MCF 10A (cell line): ENCODE results near the gene MSL3B.
A peak's percentile ranks its signal among the peaks of the same experiment; 100 is the strongest.

Experiments used
- BruUV-seq: library from RNA; stranded (reverse); fragments of 400-500 nt; replicated peaks from 2 replicates; lab custom pipeline; 2021; lab: Mats Ljungman, UMichigan
- CTCF ChIA-PET: fragments of 300-600 bp; sonication (Branson Sonifier 250); formaldehyde crosslinking; extraction: SDS; loops from one replicate; lab custom pipeline; 2021; ENCODE audit warnings: antibody characterized with exemption, inconsistent platforms; lab: Yijun Ruan, JAX
- POLR2A ChIA-PET: fragments of 300-600, 350-650 bp; sonication (Branson Sonifier 250); formaldehyde crosslinking; extraction: SDS; loops from one replicate; lab custom pipeline; 2020; ENCODE audit warnings: antibody characterized with exemption, inconsistent platforms; lab: Yijun Ruan, JAX
- DNase-seq: peaks from one replicate; pipeline ENCODE4 v3.0.0-alpha.2; 2018; ENCODE audit not compliant: unreplicated experiment
- H3K27ac Mint-ChIP-seq: one replicate; pipeline ENCODE4 v1.8.0; 2022; ENCODE audit warnings: mild to moderate bottlenecking, low read depth, mixed read lengths; ENCODE audit not compliant: unreplicated experiment
- H3K27me3 Mint-ChIP-seq: one replicate; pipeline ENCODE4 v1.8.0; 2022; ENCODE audit warnings: mixed read lengths; ENCODE audit not compliant: insufficient read depth, unreplicated experiment
- H3K36me3 Mint-ChIP-seq: one replicate; pipeline ENCODE4 v1.8.0; 2022; ENCODE audit warnings: mild to moderate bottlenecking, moderate library complexity, mixed read lengths; ENCODE audit not compliant: insufficient read depth, unreplicated experiment
- H3K4me1 Mint-ChIP-seq: one replicate; pipeline ENCODE4 v1.8.0; 2022; ENCODE audit warnings: mixed read lengths; ENCODE audit not compliant: insufficient read depth, unreplicated experiment
- H3K4me3 Mint-ChIP-seq: one replicate; pipeline ENCODE4 v1.8.0; 2022; ENCODE audit warnings: mild to moderate bottlenecking, moderate library complexity, mixed read lengths; ENCODE audit not compliant: unreplicated experiment
- H3K9me3 Mint-ChIP-seq: one replicate; pipeline ENCODE4 v1.8.0; 2022; ENCODE audit warnings: mixed read lengths; ENCODE audit not compliant: unreplicated experiment
- CTCF ChIP-seq: fragments of 200-600 bp; IDR thresholded peaks from one replicate; pipeline ENCODE4 v1.8.0; 2022; ENCODE audit warnings: antibody characterized with exemption, mild to moderate bottlenecking; ENCODE audit not compliant: unreplicated experiment
- intact Hi-C: fragments of 100-400 bp; cut with micrococcal nuclease; formaldehyde crosslinking; loops from 2 replicates; pipeline ENCODE4 v1.14.1; 2022

The MSL3B gene

GRCh38 chr2:233828546-233829192, 39.5 kb downstream of the MSL3B start:
- no peak overlapping the region for H3K27ac Mint-ChIP-seq
- no peaks in the 10 kb centered on the region for H3K27me3 Mint-ChIP-seq
- no peak overlapping the region for H3K4me3 Mint-ChIP-seq
- TF ChIP-seq CTCF = no peak
- no TSS peak for BruUV-seq
- POLR2A ChIA-PET = interaction anchor here (0.6 kb wide), 1 partner anchor 182 kb away, joined by 3 read pairs; no protein-coding TSS in a partner anchor
- no peak for DNase-seq
- intact Hi-C loops = no loop called here
- H3K4me1 Mint-ChIP-seq = no peaks in the 10 kb centered on the region
- no peaks in the 10 kb centered on the region for H3K9me3 Mint-ChIP-seq
- CTCF ChIA-PET = no interaction called here
- H3K36me3 Mint-ChIP-seq = peaks cover 3% of the 10 kb centered on the region

GRCh38 chr2:233824373-233824772, 43.8 kb downstream of the MSL3B start:
- no peaks in the 10 kb centered on the region for H3K36me3 Mint-ChIP-seq
- intact Hi-C loops = no loop called here
- DNase-seq = no peak
- no peaks in the 10 kb centered on the region for H3K4me1 Mint-ChIP-seq
- CTCF ChIA-PET = no interaction called here
- H3K27ac Mint-ChIP-seq = no peak overlapping the region
- BruUV-seq = no TSS peak
- H3K9me3 Mint-ChIP-seq = no peaks in the 10 kb centered on the region
- POLR2A ChIA-PET = no interaction called here
- H3K4me3 Mint-ChIP-seq = no peak overlapping the region
- no peak for TF ChIP-seq CTCF
- no peaks in the 10 kb centered on the region for H3K27me3 Mint-ChIP-seq

- Mint-ChIP-seq H3K36me3 (no peaks in the 10 kb centered on the region), H3K27me3 (no peaks in the 10 kb centered on the region), H3K27ac (no peak overlapping the region), H3K9me3 (no peaks in the 10 kb centered on the region), H3K4me3 (no peak overlapping the region), H3K4me1 (no peaks in the 10 kb centered on the region)
- intact Hi-C loops = no loop called here
- BruUV-seq = no TSS peak
- no peak for DNase-seq
- ChIA-PET CTCF (no interaction called here), POLR2A (no interaction called here)
- no peak for TF ChIP-seq CTCF
Measured at GRCh38 chr2:233823731-233824121, 44.5 kb downstream of the MSL3B start.

GRCh38 chr2:233822781-233823730, 45.1 kb downstream of the MSL3B start:
- BruUV-seq = no TSS peak
- Mint-ChIP-seq H3K9me3 (no peaks in the 10 kb centered on the region), H3K27ac (no peak overlapping the region), H3K4me1 (no peaks in the 10 kb centered on the region), H3K4me3 (no peak overlapping the region), H3K36me3 (no peaks in the 10 kb centered on the region), H3K27me3 (no peaks in the 10 kb centered on the region)
- intact Hi-C loops = no loop called here
- ChIA-PET CTCF (interaction anchor here (0.6 kb wide), 1 partner anchor 282 kb away, joined by 3 read pairs; no protein-coding TSS in a partner anchor), POLR2A (no interaction called here)
- DNase-seq = peak; percentile 11
- TF ChIP-seq CTCF = no peak
